ENCODE measurements around the gene HSPA12B. TPM values are rescaled to one million over a fixed set of nuclear protein-coding genes. Genes with fewer than 3 reads are reported as not detected.
A peak's percentile ranks its signal among the peaks of the same experiment; 100 is the strongest.

Gene HSPA12B
- polyA plus RNA-seq, 1 donor from 2014 or later: not detected

DNA sequence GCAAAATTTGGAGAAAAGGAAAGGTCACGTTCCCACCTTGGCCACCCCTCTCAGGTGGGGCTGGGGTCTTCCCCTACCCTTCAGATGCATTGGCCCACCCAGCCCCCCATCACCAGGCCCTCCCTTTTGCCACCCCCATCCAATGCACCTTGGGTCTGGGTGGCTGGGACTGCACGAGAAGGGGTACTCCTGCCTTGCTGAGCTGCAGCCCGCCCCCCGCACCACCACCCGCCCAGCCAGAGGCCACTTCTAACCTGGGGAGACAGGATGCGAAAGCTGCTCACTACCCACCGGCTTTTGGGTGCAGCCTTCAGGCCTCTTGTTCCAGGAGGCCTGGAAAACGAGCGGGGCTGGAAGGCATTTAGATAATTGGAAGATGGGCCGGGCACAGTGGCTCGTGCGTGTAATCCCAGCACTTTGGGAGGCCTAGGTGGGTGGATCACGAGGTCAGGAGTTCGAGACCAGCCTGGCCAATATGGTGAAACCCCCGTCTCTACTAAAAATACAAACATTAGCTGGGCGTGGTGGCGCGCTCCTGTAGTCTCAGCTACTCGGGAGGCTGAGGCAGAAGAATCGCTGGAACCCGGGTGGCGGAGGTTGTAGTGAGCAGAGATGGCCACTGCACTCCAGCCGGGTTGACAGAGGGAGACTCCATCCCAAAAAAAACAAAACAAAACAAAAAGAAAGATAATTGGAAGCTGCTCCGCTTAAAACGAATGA is 62.4 kb downstream of the HSPA12B start:
- no peak overlapping the region for H3K27ac ChIP-seq (ENCODE audit: low read length)
- no peak overlapping the region for H3K9ac ChIP-seq (ENCODE audit: low read length)
- no peaks in the 10 kb centered on the region for H3K36me3 ChIP-seq (ENCODE audit: insufficient read depth, low read length)
- H4K20me1 ChIP-seq (ENCODE audit: insufficient read depth): no peaks in the 10 kb centered on the region
- no peak overlapping the region for H3K4me2 ChIP-seq (ENCODE audit: low read length)
- no peaks in the 10 kb centered on the region for H3K9me2 ChIP-seq (ENCODE audit: insufficient read depth, low read length)
- H2AFZ ChIP-seq (ENCODE audit: low read depth, low read length): no peak overlapping the region
- no peak for TF ChIP-seq RAD21 (conservative IDR thresholded peaks at IDR 0.05)
- TF ChIP-seq EZH2 (IDR thresholded peaks at IDR 0.05; ENCODE audit: borderline replicate concordance, insufficient read depth, low read length, poor library complexity, severe bottlenecking): no peak
- TF ChIP-seq TAF1 (IDR thresholded peaks at IDR 0.05; ENCODE audit: low read depth): no peak
- TF ChIP-seq POLR2AphosphoS5 (IDR thresholded peaks at IDR 0.05): no peak
- no peak for TF ChIP-seq MXI1 (conservative IDR thresholded peaks at IDR 0.05; ENCODE audit: poor library complexity, severe bottlenecking)
- TF ChIP-seq EP300 (conservative IDR thresholded peaks at IDR 0.05; ENCODE audit: poor library complexity, severe bottlenecking): no peak
- TF ChIP-seq, protein P1, sequence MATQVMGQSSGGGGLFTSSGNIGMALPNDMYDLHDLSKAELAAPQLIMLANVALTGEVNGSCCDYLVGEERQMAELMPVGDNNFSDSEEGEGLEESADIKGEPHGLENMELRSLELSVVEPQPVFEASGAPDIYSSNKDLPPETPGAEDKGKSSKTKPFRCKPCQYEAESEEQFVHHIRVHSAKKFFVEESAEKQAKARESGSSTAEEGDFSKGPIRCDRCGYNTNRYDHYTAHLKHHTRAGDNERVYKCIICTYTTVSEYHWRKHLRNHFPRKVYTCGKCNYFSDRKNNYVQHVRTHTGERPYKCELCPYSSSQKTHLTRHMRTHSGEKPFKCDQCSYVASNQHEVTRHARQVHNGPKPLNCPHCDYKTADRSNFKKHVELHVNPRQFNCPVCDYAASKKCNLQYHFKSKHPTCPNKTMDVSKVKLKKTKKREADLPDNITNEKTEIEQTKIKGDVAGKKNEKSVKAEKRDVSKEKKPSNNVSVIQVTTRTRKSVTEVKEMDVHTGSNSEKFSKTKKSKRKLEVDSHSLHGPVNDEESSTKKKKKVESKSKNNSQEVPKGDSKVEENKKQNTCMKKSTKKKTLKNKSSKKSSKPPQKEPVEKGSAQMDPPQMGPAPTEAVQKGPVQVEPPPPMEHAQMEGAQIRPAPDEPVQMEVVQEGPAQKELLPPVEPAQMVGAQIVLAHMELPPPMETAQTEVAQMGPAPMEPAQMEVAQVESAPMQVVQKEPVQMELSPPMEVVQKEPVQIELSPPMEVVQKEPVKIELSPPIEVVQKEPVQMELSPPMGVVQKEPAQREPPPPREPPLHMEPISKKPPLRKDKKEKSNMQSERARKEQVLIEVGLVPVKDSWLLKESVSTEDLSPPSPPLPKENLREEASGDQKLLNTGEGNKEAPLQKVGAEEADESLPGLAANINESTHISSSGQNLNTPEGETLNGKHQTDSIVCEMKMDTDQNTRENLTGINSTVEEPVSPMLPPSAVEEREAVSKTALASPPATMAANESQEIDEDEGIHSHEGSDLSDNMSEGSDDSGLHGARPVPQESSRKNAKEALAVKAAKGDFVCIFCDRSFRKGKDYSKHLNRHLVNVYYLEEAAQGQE (IDR thresholded peaks at IDR 0.05; ENCODE audit: borderline replicate concordance): no peak
- no peak for TF ChIP-seq SMC3 (conservative IDR thresholded peaks at IDR 0.05; ENCODE audit: poor library complexity)
- TF ChIP-seq, protein P2, sequence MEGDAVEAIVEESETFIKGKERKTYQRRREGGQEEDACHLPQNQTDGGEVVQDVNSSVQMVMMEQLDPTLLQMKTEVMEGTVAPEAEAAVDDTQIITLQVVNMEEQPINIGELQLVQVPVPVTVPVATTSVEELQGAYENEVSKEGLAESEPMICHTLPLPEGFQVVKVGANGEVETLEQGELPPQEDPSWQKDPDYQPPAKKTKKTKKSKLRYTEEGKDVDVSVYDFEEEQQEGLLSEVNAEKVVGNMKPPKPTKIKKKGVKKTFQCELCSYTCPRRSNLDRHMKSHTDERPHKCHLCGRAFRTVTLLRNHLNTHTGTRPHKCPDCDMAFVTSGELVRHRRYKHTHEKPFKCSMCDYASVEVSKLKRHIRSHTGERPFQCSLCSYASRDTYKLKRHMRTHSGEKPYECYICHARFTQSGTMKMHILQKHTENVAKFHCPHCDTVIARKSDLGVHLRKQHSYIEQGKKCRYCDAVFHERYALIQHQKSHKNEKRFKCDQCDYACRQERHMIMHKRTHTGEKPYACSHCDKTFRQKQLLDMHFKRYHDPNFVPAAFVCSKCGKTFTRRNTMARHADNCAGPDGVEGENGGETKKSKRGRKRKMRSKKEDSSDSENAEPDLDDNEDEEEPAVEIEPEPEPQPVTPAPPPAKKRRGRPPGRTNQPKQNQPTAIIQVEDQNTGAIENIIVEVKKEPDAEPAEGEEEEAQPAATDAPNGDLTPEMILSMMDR (IDR thresholded peaks at IDR 0.05; ENCODE audit: poor library complexity, severe bottlenecking): no peak
- no peaks in the 10 kb centered on the region for H3F3A ChIP-seq (ENCODE audit: insufficient read depth, low read length, poor library complexity, severe bottlenecking)
- no peaks in the 10 kb centered on the region for H3K79me2 ChIP-seq (replicated peaks; ENCODE audit: insufficient read depth, low read length)
- no peaks in the 10 kb centered on the region for H3K9me3 ChIP-seq (ENCODE audit: low read length)
- no peaks in the 10 kb centered on the region for H3K27me3 ChIP-seq (ENCODE audit: insufficient read depth, low read depth, low read length)
- peak overlapping the region; percentile 79 for H3K4me3 ChIP-seq (ENCODE audit: low read length)

DNA sequence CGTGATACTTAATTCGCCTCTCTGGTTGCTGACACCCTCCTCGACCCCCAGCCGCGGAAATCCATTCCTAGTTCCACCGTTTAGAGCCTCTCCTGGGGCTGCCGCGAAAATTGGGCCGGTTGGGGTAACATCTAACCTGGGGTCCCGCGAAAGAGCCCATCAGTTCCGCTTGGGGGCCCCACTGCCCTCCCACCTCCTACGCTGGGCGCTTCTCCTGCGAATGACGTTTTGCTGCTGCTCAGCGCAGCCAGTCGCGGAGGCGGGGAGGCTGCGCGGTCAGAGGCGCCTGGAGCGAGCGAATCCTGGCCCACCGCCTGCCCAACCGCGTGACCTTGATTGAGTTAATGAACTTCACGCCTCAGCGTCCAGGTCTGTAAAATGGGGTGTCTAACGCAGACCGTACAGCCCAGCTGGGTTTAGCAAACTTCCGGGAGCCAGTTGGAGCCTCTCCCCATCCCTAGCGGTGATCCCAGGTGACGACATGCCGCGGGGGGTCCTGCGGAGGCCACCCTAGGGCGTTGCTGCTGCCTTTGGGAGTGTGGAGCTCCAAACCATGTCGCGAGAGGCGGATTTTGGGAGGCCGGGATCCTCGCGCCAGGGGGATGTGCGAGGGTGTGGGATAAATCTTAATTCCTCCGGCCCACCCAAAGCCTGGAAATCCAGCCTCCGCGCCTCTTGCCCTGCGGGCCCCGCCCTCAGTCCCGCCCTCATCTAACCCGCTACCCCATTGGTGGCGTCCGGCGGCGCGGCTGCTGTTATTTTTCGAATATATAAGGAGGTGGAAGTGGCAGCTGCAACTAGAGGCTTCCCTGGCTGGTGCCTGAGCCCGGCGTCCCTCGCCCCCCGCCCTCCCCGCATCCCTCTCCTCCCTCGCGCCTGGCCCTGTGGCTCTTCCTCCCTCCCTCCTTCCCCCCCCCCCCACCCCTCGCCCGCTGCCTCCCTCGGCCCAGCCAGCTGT is 63.3 kb downstream of the HSPA12B start, which contains the start of gene CDC25B:
Gene CDC25B, plus strand, starts transcription at position 800 of the 958 bp plus-strand sequence. CDS start 222 bp downstream, outside the sequence.
- peak within 1 kb of the TSS; percentile 60 for H3K9ac ChIP-seq (ENCODE audit: low read length)
- peak within 1 kb of the TSS; percentile 28 for H3K4me2 ChIP-seq (ENCODE audit: low read length)
- no peak within 1 kb of the TSS for H3K27ac ChIP-seq (ENCODE audit: low read length)
- TF ChIP-seq RAD21 (conservative IDR thresholded peaks at IDR 0.05) (no peak), SMC3 (conservative IDR thresholded peaks at IDR 0.05; ENCODE audit: poor library complexity) (no peak), EZH2 (IDR thresholded peaks at IDR 0.05; ENCODE audit: borderline replicate concordance, insufficient read depth, low read length, poor library complexity, severe bottlenecking) (no peak), MXI1 (conservative IDR thresholded peaks at IDR 0.05; ENCODE audit: poor library complexity, severe bottlenecking) (peak; percentile 46), EP300 (conservative IDR thresholded peaks at IDR 0.05; ENCODE audit: poor library complexity, severe bottlenecking) (no peak), POLR2AphosphoS5 (IDR thresholded peaks at IDR 0.05) (no peak), TAF1 (IDR thresholded peaks at IDR 0.05; ENCODE audit: low read depth) (no peak)
- TF ChIP-seq, protein P1 (IDR thresholded peaks at IDR 0.05; ENCODE audit: borderline replicate concordance): peak; percentile 42
- TF ChIP-seq, protein P2 (IDR thresholded peaks at IDR 0.05; ENCODE audit: poor library complexity, severe bottlenecking): peak; percentile 60
- H3K4me3 ChIP-seq (ENCODE audit: low read length): peak within 1 kb of the TSS; percentile 79
- no peaks in the 10 kb centered on the region for H3K9me2 ChIP-seq (ENCODE audit: insufficient read depth, low read length)
- no peaks in the 10 kb centered on the region for H3K9me3 ChIP-seq (ENCODE audit: low read length)
- peak within 1 kb of the TSS; percentile 65 for H2AFZ ChIP-seq (ENCODE audit: low read depth, low read length)
- no peaks in the 10 kb centered on the region for H3K27me3 ChIP-seq (ENCODE audit: insufficient read depth, low read depth, low read length)
- H4K20me1 ChIP-seq (ENCODE audit: insufficient read depth): no peaks in the 10 kb centered on the region
- no peaks in the 10 kb centered on the region for H3K79me2 ChIP-seq (replicated peaks; ENCODE audit: insufficient read depth, low read length)
- no peaks in the 10 kb centered on the region for H3K36me3 ChIP-seq (ENCODE audit: insufficient read depth, low read length)
- H3F3A ChIP-seq (ENCODE audit: insufficient read depth, low read length, poor library complexity, severe bottlenecking): no peaks in the 10 kb centered on the region
